Measurements from ENCODE around the gene ASXL1.

Gene ASXL1

GRCh38 chr20:32477594-32478512 is 119.7 kb downstream of the ASXL1 start:
- Histone ChIP-seq H2AFZ (no peak overlapping the region), H3K79me2 (peaks cover 52% of the 10 kb centered on the region), H3K4me1 (peaks cover 41% of the 10 kb centered on the region), H3K9ac (no peak overlapping the region), H3K9me3 (ENCODE audit: control insufficient read depth, low read length) (no peaks in the 10 kb centered on the region), H3K36me3 (ENCODE audit: control insufficient read depth, insufficient read depth, low read length) (no peaks in the 10 kb centered on the region), H3K27me3 (ENCODE audit: control insufficient read depth, insufficient read depth, low read length) (no peaks in the 10 kb centered on the region), H3K4me2 (ENCODE audit: low read length) (no peak overlapping the region), H3K27ac (no peak overlapping the region), H3K4me3 (ENCODE audit: low read depth, low read length) (no peak overlapping the region)
- TF ChIP-seq CTCF (IDR thresholded peaks at IDR 0.05): no peak

- no peak overlapping the region for H3K9ac ChIP-seq
- no peak overlapping the region for H2AFZ ChIP-seq
- no peaks in the 10 kb centered on the region for H3K9me3 ChIP-seq (ENCODE audit: control insufficient read depth, low read length)
- H3K79me2 ChIP-seq: peaks cover 46% of the 10 kb centered on the region
- H3K4me3 ChIP-seq (ENCODE audit: low read depth, low read length): no peak overlapping the region
- TF ChIP-seq CTCF (IDR thresholded peaks at IDR 0.05): no peak
- H3K27me3 ChIP-seq (ENCODE audit: control insufficient read depth, insufficient read depth, low read length): no peaks in the 10 kb centered on the region
- no peaks in the 10 kb centered on the region for H3K36me3 ChIP-seq (ENCODE audit: control insufficient read depth, insufficient read depth, low read length)
- H3K27ac ChIP-seq: no peak overlapping the region
- H3K4me2 ChIP-seq (ENCODE audit: low read length): no peak overlapping the region
- peaks cover 41% of the 10 kb centered on the region for H3K4me1 ChIP-seq
Observed at GRCh38 chr20:32478576-32478975, 120.4 kb downstream of the ASXL1 start.

DNA sequence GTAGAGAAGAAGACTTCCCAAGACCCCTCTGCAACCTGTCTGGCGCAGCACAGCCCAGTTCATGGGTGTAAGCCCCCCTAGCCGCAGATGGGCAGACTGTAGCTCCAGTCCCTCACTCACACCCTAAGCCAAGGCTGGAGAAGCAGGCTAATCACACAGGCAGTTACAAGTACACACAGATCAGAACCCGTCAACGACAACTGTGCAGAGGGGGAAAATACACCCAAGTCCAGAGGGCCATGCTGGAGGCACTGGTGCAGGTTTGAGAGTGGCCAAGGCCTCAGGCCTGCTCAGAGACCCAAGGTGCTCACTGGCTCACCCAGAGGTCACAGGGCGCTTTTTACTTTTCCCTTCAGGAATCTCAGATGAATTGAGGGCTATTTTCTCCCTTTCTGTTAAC is 120.9 kb downstream of the ASXL1 start:
- H3K4me2 ChIP-seq (ENCODE audit: low read length): no peak overlapping the region
- no peaks in the 10 kb centered on the region for H3K36me3 ChIP-seq (ENCODE audit: control insufficient read depth, insufficient read depth, low read length)
- no peak for TF ChIP-seq CTCF (IDR thresholded peaks at IDR 0.05)
- H2AFZ ChIP-seq: no peak overlapping the region
- no peaks in the 10 kb centered on the region for H3K9me3 ChIP-seq (ENCODE audit: control insufficient read depth, low read length)
- H3K27me3 ChIP-seq (ENCODE audit: control insufficient read depth, insufficient read depth, low read length): no peaks in the 10 kb centered on the region
- peaks cover 42% of the 10 kb centered on the region for H3K79me2 ChIP-seq
- H3K4me3 ChIP-seq (ENCODE audit: low read depth, low read length): no peak overlapping the region
- H3K27ac ChIP-seq: no peak overlapping the region
- H3K4me1 ChIP-seq: peaks cover 39% of the 10 kb centered on the region
- no peak overlapping the region for H3K9ac ChIP-seq

GRCh38 chr20:32479697-32480171 is 121.6 kb downstream of the ASXL1 start:
- Histone ChIP-seq H3K79me2 (peaks cover 35% of the 10 kb centered on the region), H3K27me3 (ENCODE audit: control insufficient read depth, insufficient read depth, low read length) (no peaks in the 10 kb centered on the region), H3K27ac (peak overlapping the region; percentile 81), H3K36me3 (ENCODE audit: control insufficient read depth, insufficient read depth, low read length) (no peaks in the 10 kb centered on the region), H3K4me2 (ENCODE audit: low read length) (no peak overlapping the region), H3K4me1 (peaks cover 38% of the 10 kb centered on the region), H2AFZ (no peak overlapping the region), H3K9ac (no peak overlapping the region), H3K9me3 (ENCODE audit: control insufficient read depth, low read length) (no peaks in the 10 kb centered on the region), H3K4me3 (ENCODE audit: low read depth, low read length) (no peak overlapping the region)
- no peak for TF ChIP-seq CTCF (IDR thresholded peaks at IDR 0.05)

All from parathyroid adenoma (tissue), 2 donors.